SK-N-SH treated with all-trans-retinoic acid at 6 μM for 48 hours (cell line): ENCODE data around the gene ZBTB7C.

ENCODE experiments used
- ATAC-seq: fragments of 200-7000 bp; cut with Tn5 transposase; 3 replicates; pipeline ENCODE4 v1.9.1; 2020; ENCODE audit warnings: mild to moderate bottlenecking, moderate library complexity
- ARNTL ChIP-seq: fragments of 450-650 bp; formaldehyde crosslinking; IDR thresholded peaks from 2 replicates; pipeline ENCODE4 v1.5.0; 2020; ENCODE audit warnings: low read depth, mild to moderate bottlenecking, moderate library complexity, borderline replicate concordance
- BACH2 ChIP-seq: fragments of 250-450 bp; sonication (Bioruptor Pico); IDR thresholded peaks from 2 replicates; pipeline ENCODE4 v1.9.0; 2021; ENCODE audit warnings: mild to moderate bottlenecking, borderline replicate concordance
- CREB5 ChIP-seq: fragments of 250-450 bp; sonication (Bioruptor Pico); IDR thresholded peaks from 2 replicates; pipeline ENCODE4 v1.5.1; 2020; ENCODE audit warnings: low read depth, mild to moderate bottlenecking, moderate library complexity
- CSDC2 ChIP-seq: fragments of 250-450 bp; sonication (Bioruptor Pico); IDR thresholded peaks from 2 replicates; pipeline ENCODE4 v1.5.0; 2020; ENCODE audit warnings: mild to moderate bottlenecking, moderate library complexity
- CSRNP3 ChIP-seq: fragments of 250-450 bp; sonication (Bioruptor Pico); IDR thresholded peaks from 2 replicates; pipeline ENCODE4 v1.5.1; 2021; ENCODE audit warnings: mild to moderate bottlenecking, moderate library complexity
- ESRRG ChIP-seq: fragments of 250-450 bp; sonication (Bioruptor Pico); IDR thresholded peaks from 2 replicates; pipeline ENCODE4 v1.6.1; 2021; ENCODE audit warnings: mild to moderate bottlenecking
- GLIS3 ChIP-seq: fragments of 250-450 bp; sonication (Bioruptor Pico); IDR thresholded peaks from 2 replicates; pipeline ENCODE4 v1.5.0; 2020; ENCODE audit warnings: mild to moderate bottlenecking, moderate library complexity
- ISL1 ChIP-seq: fragments of 250-450 bp; sonication (Bioruptor Pico); IDR thresholded peaks from 2 replicates; pipeline ENCODE4 v2.1.2; 2022; ENCODE audit warnings: mild to moderate bottlenecking, moderate library complexity
- OSR1 ChIP-seq: fragments of 250-450 bp; sonication (Bioruptor Pico); IDR thresholded peaks from 2 replicates; pipeline ENCODE4 v1.8.0; 2022; ENCODE audit warnings: moderate library complexity, mild to moderate bottlenecking, inconsistent platforms
- PATZ1 ChIP-seq: fragments of 250-450 bp; sonication (Bioruptor Pico); IDR thresholded peaks from 2 replicates; pipeline ENCODE4 v1.8.0; 2020; ENCODE audit warnings: mild to moderate bottlenecking, moderate library complexity, borderline replicate concordance
- POU6F1 ChIP-seq: fragments of 250-450 bp; sonication (Bioruptor Pico); IDR thresholded peaks from 2 replicates; pipeline ENCODE4 v1.8.0; 2021; ENCODE audit warnings: low read depth, mild to moderate bottlenecking, moderate library complexity, borderline replicate concordance
- PPARA ChIP-seq: fragments of 250-450 bp; sonication (Bioruptor Pico); IDR thresholded peaks from 2 replicates; pipeline ENCODE4 v1.5.0; 2020; ENCODE audit warnings: mild to moderate bottlenecking, borderline replicate concordance
- RARB ChIP-seq: fragments of 250-450 bp; sonication (Bioruptor Pico); IDR thresholded peaks from 2 replicates; pipeline ENCODE4 v1.8.0; 2021; ENCODE audit warnings: mild to moderate bottlenecking, moderate library complexity
- SNAI2 ChIP-seq: fragments of 250-450 bp; sonication (Bioruptor Pico); IDR thresholded peaks from 2 replicates; pipeline ENCODE4 v1.5.0; 2020; ENCODE audit warnings: mild to moderate bottlenecking, moderate library complexity
- TCF4 ChIP-seq: fragments of 250-450 bp; sonication (Bioruptor Pico); IDR thresholded peaks from 2 replicates; pipeline ENCODE4 v1.8.0; 2021; ENCODE audit warnings: mild to moderate bottlenecking, moderate library complexity, borderline replicate concordance
- TOX ChIP-seq: fragments of 250-450 bp; sonication (Bioruptor Pico); IDR thresholded peaks from 2 replicates; pipeline ENCODE4 v1.8.0; 2021; ENCODE audit warnings: mild to moderate bottlenecking, moderate library complexity, borderline replicate concordance
- TSHZ2 ChIP-seq: fragments of 250-450 bp; sonication (Bioruptor Pico); IDR thresholded peaks from 2 replicates; pipeline ENCODE4 v1.5.0; 2020; ENCODE audit warnings: mild to moderate bottlenecking, moderate library complexity
- ZC3H10 ChIP-seq: fragments of 250-450 bp; sonication (Bioruptor Pico); IDR thresholded peaks from 2 replicates; pipeline ENCODE4 v1.5.1; 2021; ENCODE audit warnings: mild to moderate bottlenecking, moderate library complexity
- ZFP30 ChIP-seq: fragments of 450-650 bp; formaldehyde crosslinking; IDR thresholded peaks from 2 replicates; pipeline ENCODE4 v1.5.0; 2022; ENCODE audit warnings: mild to moderate bottlenecking, moderate library complexity
- ZNF565 ChIP-seq: fragments of 450-650 bp; formaldehyde crosslinking; conservative IDR thresholded peaks from 2 replicates; pipeline ENCODE4 v1.5.0; 2020; ENCODE audit warnings: low read depth, mild to moderate bottlenecking, moderate library complexity
- ZNF70 ChIP-seq: fragments of 450-650 bp; formaldehyde crosslinking; IDR thresholded peaks from 2 replicates; pipeline ENCODE4 v1.5.0; 2020; ENCODE audit warnings: mild to moderate bottlenecking, moderate library complexity
- ZNF8 ChIP-seq: fragments of 450-650 bp; formaldehyde crosslinking; IDR thresholded peaks from 2 replicates; pipeline ENCODE4 v1.5.0; 2020; ENCODE audit warnings: mild to moderate bottlenecking, moderate library complexity

ZBTB7C gene

GRCh38 chr18:48192542-48192941 is 216.6 kb downstream of the ZBTB7C start:
- TF ChIP-seq PATZ1 (no peak), ZNF8 (CRISPR knock-in tag) (no peak), ESRRG (no peak), BACH2 (no peak), TOX (CRISPR knock-in tag) (no peak), PPARA (CRISPR knock-in tag) (no peak), SNAI2 (CRISPR knock-in tag) (no peak), ZC3H10 (CRISPR knock-in tag) (no peak), ZNF70 (CRISPR knock-in tag) (no peak), OSR1 (CRISPR knock-in tag) (no peak), TSHZ2 (CRISPR knock-in tag) (no peak), ZNF565 (no peak), ISL1 (CRISPR knock-in tag) (no peak), CSRNP3 (CRISPR knock-in tag) (no peak), TCF4 (no peak), CREB5 (no peak), RARB (no peak)
- no peak for ATAC-seq

- no peak for ATAC-seq
- TF ChIP-seq BACH2 (no peak), TSHZ2 (CRISPR knock-in tag) (no peak), TCF4 (no peak)
- TF ChIP-seq, all 23 proteins: peak for 0
Observed at GRCh38 chr18:48191494-48191893, 217.7 kb downstream of the ZBTB7C start.

GRCh38 chr18:48190994-48191393 is 218.2 kb downstream of the ZBTB7C start:
- TF ChIP-seq GLIS3 (CRISPR knock-in tag), result no peak
- TF ChIP-seq OSR1 (CRISPR knock-in tag), result no peak
- no peak for TF ChIP-seq ZNF70 (CRISPR knock-in tag)
- TF ChIP-seq CSRNP3 (CRISPR knock-in tag), result no peak
- no peak for TF ChIP-seq ESRRG
- no peak for TF ChIP-seq ISL1 (CRISPR knock-in tag)
- no peak for TF ChIP-seq BACH2
- no peak for TF ChIP-seq ZFP30
- TF ChIP-seq ARNTL (CRISPR knock-in tag), result no peak
- no peak for TF ChIP-seq POU6F1 (CRISPR knock-in tag)
- no peak for TF ChIP-seq RARB
- no peak for TF ChIP-seq ZC3H10 (CRISPR knock-in tag)
- no peak for TF ChIP-seq PPARA (CRISPR knock-in tag)
- no peak for TF ChIP-seq CREB5
- no peak for TF ChIP-seq ZNF8 (CRISPR knock-in tag)
- no peak for TF ChIP-seq CSDC2 (CRISPR knock-in tag)
- no peak for ATAC-seq
